Erythroblast (primary cell): ENCODE data around the gene PRIMA1.
"Not testable (repeated sequence)": the region's sequence is repeated elsewhere in the genome, so short reads cannot be mapped to it uniquely, and the experiment has no call there.

ENCODE experiments used
- DNase-seq, 2 experiments: peaks; one replicate each; lab custom pipeline; 2025; lab: John Stamatoyannopoulos, UW
- GATA1 ChIP-seq: IDR thresholded peaks from 2 replicates; pipeline ENCODE4 v1.6.1; 2011; ENCODE audit warnings: low read depth, mild to moderate bottlenecking, control low read depth, low read length, moderate library complexity
- POLR2A ChIP-seq: IDR thresholded peaks from 2 replicates; pipeline ENCODE4 v1.6.1; 2011; ENCODE audit warnings: mild to moderate bottlenecking, low read length

PRIMA1 gene

DNA sequence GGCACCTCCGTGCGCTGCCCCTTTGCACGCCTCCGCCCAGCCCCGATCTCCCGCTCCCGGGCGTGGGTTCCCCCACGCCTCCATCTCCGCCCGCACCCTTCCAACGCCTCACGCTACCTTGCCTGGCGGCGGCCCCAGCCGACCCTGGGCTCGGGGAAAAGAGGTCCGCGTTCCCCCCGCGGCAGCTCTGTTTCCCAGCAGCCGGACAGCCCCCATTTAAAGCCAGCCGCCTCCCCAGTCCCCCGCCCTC lies at the start of gene PRIMA1:
PRIMA1 (minus strand) TSS at position 193 of the 250 bp plus-strand sequence. CDS start 767 bp downstream, outside the sequence.
- TF ChIP-seq POLR2A (no peak), GATA1 (no peak)
- DNase-seq, result no peak

DNA sequence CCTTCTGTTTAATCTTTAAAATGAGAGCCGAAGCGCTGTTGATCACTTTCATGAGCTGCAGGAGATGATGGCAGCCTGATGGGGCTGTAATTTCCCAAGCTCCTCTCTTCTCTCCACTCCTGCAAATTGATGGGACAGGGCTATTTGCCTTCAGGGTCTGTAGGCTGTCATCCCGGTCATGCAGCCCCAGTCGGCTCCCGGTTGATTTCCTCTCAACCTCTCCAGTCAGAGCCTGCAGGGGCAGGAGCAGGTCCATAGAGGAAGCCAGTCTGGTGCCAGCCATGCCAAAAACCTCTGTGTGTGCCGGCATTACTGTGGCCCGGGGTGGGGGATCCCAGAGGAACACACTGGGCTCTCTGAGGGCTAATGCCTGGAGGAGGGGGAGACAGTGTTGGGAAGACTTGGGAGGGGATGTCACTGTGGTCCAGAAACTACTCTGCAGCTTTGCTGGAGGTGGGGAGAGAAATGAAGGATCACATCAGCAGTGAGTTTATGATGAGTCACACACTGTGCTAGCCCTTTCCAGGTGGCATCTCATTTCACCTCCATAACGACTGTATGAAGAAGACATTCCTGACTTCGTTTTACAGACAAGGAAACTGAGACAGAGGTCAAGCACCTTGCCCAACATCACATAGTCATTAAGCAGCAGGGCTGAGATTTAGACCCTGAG lies 46.5 kb upstream of the PRIMA1 start:
- TF ChIP-seq POLR2A, result no peak
- TF ChIP-seq GATA1, result no peak
- DNase-seq, result no peak

GRCh38 chr14:93832665-93833064 lies 44.4 kb upstream of the PRIMA1 start:
- DNase-seq, result no peak
- no peak for TF ChIP-seq POLR2A
- no peak for TF ChIP-seq GATA1

- TF ChIP-seq GATA1 (no peak), POLR2A (no peak)
- no peak for DNase-seq
Observed at GRCh38 chr14:93832081-93832480, 43.8 kb upstream of the PRIMA1 start.

GRCh38 chr14:93830753-93831461 lies 42.6 kb upstream of the PRIMA1 start:
- DNase-seq, result no peak
- TF ChIP-seq GATA1, result no peak
- no peak for TF ChIP-seq POLR2A

- no peak for DNase-seq
- TF ChIP-seq GATA1 (no peak), POLR2A (no peak)
Observed at GRCh38 chr14:93829839-93830481, 41.7 kb upstream of the PRIMA1 start.

GRCh38 chr14:93825235-93825553 lies 36.9 kb upstream of the PRIMA1 start:
- no peak for TF ChIP-seq GATA1
- no peak for TF ChIP-seq POLR2A
- DNase-seq, result no peak

GRCh38 chr14:93824518-93825234 lies 36.4 kb upstream of the PRIMA1 start:
- TF ChIP-seq GATA1 (no peak), POLR2A (no peak)
- DNase-seq, result no peak

- DNase-seq, result no peak
- no peak for TF ChIP-seq GATA1
- no peak for TF ChIP-seq POLR2A
Observed at GRCh38 chr14:93824076-93824475, 35.8 kb upstream of the PRIMA1 start.

DNA sequence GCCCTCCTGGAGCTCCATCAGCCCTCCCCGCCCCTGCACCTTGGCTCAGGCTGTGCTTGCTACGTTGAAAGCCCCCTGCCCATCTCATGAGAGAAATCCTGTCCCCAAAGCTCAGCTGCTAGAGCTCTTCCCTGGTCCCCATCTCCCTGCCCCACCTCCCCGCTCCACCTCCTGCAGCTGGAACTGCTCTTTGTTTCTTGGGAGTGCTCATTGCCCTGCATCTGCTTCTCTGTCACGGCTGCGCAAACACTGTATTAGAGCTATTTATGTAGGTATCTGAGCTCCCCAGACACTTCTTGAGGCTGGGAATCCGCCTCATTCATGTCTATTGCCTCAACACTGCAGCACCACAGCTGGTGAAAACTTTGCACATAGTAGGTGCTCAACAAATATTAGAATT lies 32.8 kb upstream of the PRIMA1 start:
- TF ChIP-seq GATA1, result no peak

DNA sequence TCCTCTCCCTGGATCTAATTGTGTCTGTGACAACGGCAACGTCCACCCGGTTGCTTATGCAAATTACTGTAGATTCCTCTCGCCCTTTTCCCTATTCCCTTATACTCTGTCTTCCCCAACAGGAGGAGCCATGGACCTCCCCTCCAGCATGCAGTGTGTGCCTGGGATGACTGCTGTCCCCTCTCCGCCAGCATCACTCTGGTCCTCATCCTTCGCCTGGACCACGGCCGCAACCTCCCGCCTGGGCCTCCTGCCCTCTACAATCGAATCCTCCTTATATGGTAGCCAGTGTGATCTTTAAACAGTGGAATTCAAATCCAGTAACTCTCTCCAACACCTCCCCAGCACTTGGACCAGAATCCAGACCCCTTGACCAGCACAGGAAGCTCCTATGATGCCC lies 30.6 kb upstream of the PRIMA1 start:
- TF ChIP-seq GATA1, result no peak
- no peak for DNase-seq

More for the DNA sequence above, 32.8 kb upstream of the PRIMA1 start:
- no peak for DNase-seq

DNA sequence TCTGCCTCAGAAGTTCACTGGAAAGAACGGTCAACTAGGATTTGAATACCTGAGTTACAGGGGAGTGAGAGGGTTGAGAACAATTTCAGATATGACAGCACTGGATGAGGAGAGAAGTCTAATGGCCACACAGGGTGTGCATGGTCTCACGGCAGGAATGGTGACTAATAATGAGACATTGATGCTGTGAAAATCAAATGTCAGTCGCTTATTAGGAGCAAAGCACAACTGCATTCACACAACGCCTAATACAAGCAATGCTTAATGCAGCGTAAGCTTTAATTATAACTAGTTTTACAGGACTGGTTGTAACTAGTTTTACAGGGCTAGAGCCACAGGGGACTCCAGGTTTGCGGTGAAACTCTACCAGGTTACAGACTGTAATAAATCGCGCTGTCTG lies 23.4 kb upstream of the PRIMA1 start:
- no peak for DNase-seq
- TF ChIP-seq GATA1 (no peak), POLR2A (no peak)

DNA sequence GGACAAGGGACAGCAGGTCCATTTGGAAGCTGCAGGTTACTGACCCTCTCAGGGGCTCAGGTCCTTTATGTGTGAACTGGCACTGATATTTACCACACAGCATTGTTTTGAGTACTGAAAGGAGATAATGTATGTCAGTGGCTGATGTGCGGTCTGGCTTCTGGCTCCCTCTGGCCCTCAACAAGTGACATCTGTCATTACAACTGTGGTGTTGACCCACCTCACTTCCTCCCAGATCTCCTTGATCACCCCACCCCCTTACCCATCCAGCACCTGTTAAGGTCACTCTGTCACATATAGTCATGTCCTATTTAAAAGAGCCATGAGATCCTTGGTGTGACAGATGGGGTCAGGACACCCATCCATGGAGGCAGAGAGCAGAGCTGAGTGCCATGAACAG lies 22.7 kb upstream of the PRIMA1 start:
- DNase-seq, result no peak
- TF ChIP-seq POLR2A (no peak), GATA1 (no peak)

DNA sequence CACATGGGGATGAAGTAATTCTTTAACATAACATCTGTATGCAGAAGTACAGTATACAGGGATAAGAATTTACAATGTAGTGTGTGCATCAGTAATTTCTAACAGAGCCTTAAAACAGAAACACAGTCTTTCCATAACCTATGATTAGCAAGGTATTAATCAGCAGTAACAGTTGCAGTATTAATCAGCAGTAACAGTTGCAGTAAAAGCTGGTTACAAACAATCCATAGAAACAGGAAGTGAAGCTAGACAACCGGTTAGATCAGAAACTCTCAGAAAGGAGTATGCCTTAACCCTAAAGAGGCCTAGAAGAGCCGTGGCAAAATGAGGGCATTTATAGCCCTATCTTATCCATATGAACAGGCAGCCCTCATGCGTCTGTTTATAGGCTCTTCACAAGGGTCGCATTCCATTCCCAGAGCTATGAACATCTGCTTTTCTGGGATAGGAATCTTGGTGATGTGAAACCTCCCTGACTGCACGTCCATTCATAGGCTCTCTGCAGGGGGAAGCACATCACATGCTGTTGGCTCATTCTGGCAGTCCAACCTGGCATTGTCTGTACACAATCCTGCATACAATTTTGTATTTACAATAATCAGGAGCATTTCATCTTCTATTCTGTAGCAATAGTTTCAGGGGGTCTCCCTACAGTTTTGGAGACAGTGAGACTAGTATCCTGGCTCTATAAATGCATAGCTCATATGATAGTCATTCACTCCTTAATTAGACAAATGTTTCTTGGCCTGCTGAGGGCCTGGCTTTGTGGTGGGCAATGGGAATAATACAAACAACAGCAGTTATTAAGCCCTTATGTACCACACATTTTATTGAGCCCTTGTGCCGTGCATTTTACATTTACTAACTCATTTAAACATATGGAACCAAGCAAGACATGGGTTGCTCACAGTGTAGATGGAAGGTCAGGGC lies 21.5 kb upstream of the PRIMA1 start:
- DNase-seq, result not testable (repeated sequence)
